ENCODE results near the gene MGAT4D. TPM values are rescaled to one million over a fixed set of nuclear protein-coding genes. Genes with fewer than 3 reads are reported as not detected.
"Not testable (repeated sequence)": the region's sequence is repeated elsewhere in the genome, so short reads cannot be mapped to it uniquely, and the experiment has no call there.

MGAT4D gene
- total and polyA plus RNA-seq, 7 experiments from 2014 or later: not detected

DNA sequence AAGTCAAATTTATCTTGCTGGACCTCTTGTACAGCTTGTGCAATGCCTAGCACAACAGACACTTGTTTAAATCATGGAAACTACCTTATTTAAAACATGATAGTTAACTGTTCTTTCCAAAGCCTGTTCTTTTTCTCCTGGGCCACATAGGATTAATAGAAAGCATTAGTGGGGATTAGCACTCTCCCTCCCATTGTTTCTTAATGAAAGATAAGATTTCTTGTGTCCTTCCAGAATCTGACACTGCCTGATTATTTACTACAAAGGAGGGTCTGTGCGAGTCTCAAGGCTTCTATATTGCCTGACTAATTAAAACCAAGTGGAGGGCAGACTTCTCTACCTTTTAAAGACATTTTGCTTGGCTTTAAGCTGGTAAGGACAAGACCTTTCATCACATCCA is 17.3 kb upstream of the MGAT4D start:
- H3K27ac Mint-ChIP-seq: no peak overlapping the region
- Histone ChIP-seq H3K9me3 (ENCODE audit: control insufficient read depth in 2 of 3, low read length in 3 of 3) (no peaks in the 10 kb centered on the region), H3K4me3 (ENCODE audit: low read length) (no peak overlapping the region), H3K27ac (ENCODE audit: low read depth, low read length) (no peak overlapping the region), H3K27me3 (ENCODE audit: control insufficient read depth in 2 of 2, insufficient read depth in 2 of 2, low read length in 2 of 2) (no peaks in the 10 kb centered on the region), H3K4me1 (ENCODE audit: control insufficient read depth in 2 of 2, insufficient read depth in 2 of 2, low read length in 2 of 2) (no peaks in the 10 kb centered on the region), H3K36me3 (ENCODE audit: control insufficient read depth in 2 of 3, insufficient read depth in 3 of 3, low read length in 3 of 3) (no peaks in the 10 kb centered on the region)
- POLR2A ChIA-PET: no interaction called here
- no peak overlapping the region for H3K4me3 Mint-ChIP-seq
- H3K27me3 Mint-ChIP-seq: peaks cover 6 to 31% (median 22%) of the 10 kb centered on the region in 5 donors
- no peak for ATAC-seq
- H3K9me3 Mint-ChIP-seq: peaks cover 0 to 3% (median 0%) of the 10 kb centered on the region in 11 donors
- CTCF ChIA-PET: no interaction called here
- H3K4me1 Mint-ChIP-seq: no peaks in the 10 kb centered on the region
- H3K36me3 Mint-ChIP-seq: no peaks in the 10 kb centered on the region
- intact Hi-C loops (cut with micrococcal nuclease): no loop called here
- DNase-seq: no peak

- POLR2A ChIA-PET; intact Hi-C loops (cut with micrococcal nuclease); H3K4me1 Mint-ChIP-seq; ATAC-seq; H3K4me3 ChIP-seq (ENCODE audit: low read length); H3K36me3 Mint-ChIP-seq; H3K4me1 ChIP-seq (ENCODE audit: control insufficient read depth in 2 of 2, insufficient read depth in 2 of 2, low read length in 2 of 2); H3K27ac ChIP-seq (ENCODE audit: low read depth, low read length); H3K27ac Mint-ChIP-seq; H3K9me3 Mint-ChIP-seq; H3K36me3 ChIP-seq (ENCODE audit: control insufficient read depth in 2 of 3, insufficient read depth in 3 of 3, low read length in 3 of 3); DNase-seq; H3K27me3 ChIP-seq (ENCODE audit: control insufficient read depth in 2 of 2, insufficient read depth in 2 of 2, low read length in 2 of 2); H3K4me3 Mint-ChIP-seq; H3K9me3 ChIP-seq (ENCODE audit: control insufficient read depth in 2 of 3, low read length in 3 of 3); CTCF ChIA-PET: not testable (repeated sequence)
- H3K27me3 Mint-ChIP-seq: peaks cover 19 to 45% (median 34%) of the 10 kb centered on the region in 5 donors
These were observed 15.7 kb upstream of the MGAT4D start for GRCh38 chr4:140513765-140514164.

DNA sequence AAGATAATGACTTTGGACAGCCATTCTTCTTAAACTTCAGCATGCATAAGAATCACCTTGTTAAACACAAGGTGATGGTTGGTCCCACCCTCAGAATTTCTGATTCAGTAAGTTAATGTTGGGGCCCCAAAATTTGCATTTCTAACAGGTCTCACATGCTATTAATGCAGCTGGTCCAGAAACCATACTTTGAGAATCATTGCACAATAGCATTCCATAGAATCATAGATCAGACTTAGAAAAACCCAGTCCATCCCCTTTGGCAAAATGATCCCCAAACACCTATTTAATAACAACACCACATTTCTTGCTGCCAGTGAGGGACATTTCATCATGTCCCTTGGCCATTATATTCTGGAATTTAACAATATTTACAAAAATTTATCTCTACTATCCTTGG is 6.2 kb upstream of the MGAT4D start:
- CTCF ChIA-PET: interaction anchor here (0.6 kb wide), 1 partner anchor 480 kb away, joined by 5 read pairs; no protein-coding TSS in a partner anchor

DNA sequence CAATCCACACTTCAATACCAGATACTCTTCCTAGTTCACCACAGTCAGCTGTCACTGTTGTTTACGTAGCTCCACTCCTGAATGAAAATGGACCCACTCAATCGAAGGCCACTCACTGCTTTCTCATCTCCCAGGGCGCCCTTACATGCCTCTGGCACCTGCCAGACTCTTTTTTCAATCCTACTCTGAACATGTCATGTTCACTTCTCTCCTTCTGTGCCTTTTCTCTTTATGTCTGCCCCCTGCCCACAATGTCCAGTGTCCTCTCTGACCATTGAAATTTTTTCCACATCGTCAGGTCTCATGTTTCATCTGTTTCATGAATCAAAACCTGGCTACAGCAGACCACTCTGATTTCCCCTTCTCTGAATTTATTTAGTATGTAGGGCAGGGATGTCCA is 1.3 kb upstream of the MGAT4D start:
- CTCF ChIA-PET: interaction anchor here (0.7 kb wide), 1 partner anchor 347 kb away, joined by 3 read pairs; no protein-coding TSS in a partner anchor
- Histone ChIP-seq H3K4me1 (ENCODE audit: control insufficient read depth in 2 of 2, insufficient read depth in 2 of 2, low read length in 2 of 2) (no peaks in the 10 kb centered on the region), H3K27me3 (ENCODE audit: control insufficient read depth in 2 of 2, insufficient read depth in 2 of 2, low read length in 2 of 2) (peaks cover 0 to 7% of the 10 kb centered on the region in 2 donors), H3K27ac (ENCODE audit: low read depth, low read length) (no peak overlapping the region), H3K36me3 (ENCODE audit: control insufficient read depth in 2 of 3, insufficient read depth in 3 of 3, low read length in 3 of 3) (no peaks in the 10 kb centered on the region), H3K4me3 (ENCODE audit: low read length) (no peak overlapping the region), H3K9me3 (ENCODE audit: control insufficient read depth in 2 of 3, low read length in 3 of 3) (no peaks in the 10 kb centered on the region)
- H3K27me3 Mint-ChIP-seq: peaks cover 74 to 86% (median 82%) of the 10 kb centered on the region in 5 donors
- POLR2A ChIA-PET: no interaction called here
- no peak overlapping the region for H3K27ac Mint-ChIP-seq
- H3K4me3 Mint-ChIP-seq: peak overlapping the region in 2 of 10 donors; percentile 1 to 20
- intact Hi-C loops (cut with micrococcal nuclease): no loop called here
- H3K4me1 Mint-ChIP-seq: peaks cover 3 to 14% (median 9%) of the 10 kb centered on the region in 7 donors
- H3K9me3 Mint-ChIP-seq: peaks cover 0 to 9% (median 0%) of the 10 kb centered on the region in 11 donors
- H3K36me3 Mint-ChIP-seq: peaks cover 0 to 2% (median 0%) of the 10 kb centered on the region in 5 donors
- no peak for ATAC-seq
- DNase-seq: no peak

More for the DNA sequence above, 6.2 kb upstream of the MGAT4D start:
- peaks cover 0 to 11% (median 1%) of the 10 kb centered on the region in 11 donors for H3K9me3 Mint-ChIP-seq
- H3K27me3 Mint-ChIP-seq: peaks cover 44 to 79% (median 61%) of the 10 kb centered on the region in 5 donors
- H3K9me3 ChIP-seq (ENCODE audit: control insufficient read depth in 2 of 3, low read length in 3 of 3): no peaks in the 10 kb centered on the region
- H3K27ac ChIP-seq (ENCODE audit: low read depth, low read length): no peak overlapping the region
- peaks cover 0 to 1% (median 0%) of the 10 kb centered on the region in 5 donors for H3K36me3 Mint-ChIP-seq
- no peak overlapping the region for H3K4me3 Mint-ChIP-seq
- intact Hi-C loops (cut with micrococcal nuclease): no loop called here
- H3K4me1 ChIP-seq (ENCODE audit: control insufficient read depth in 2 of 2, insufficient read depth in 2 of 2, low read length in 2 of 2): no peaks in the 10 kb centered on the region
- peaks cover 0 to 3% of the 10 kb centered on the region in 2 donors for H3K27me3 ChIP-seq (ENCODE audit: control insufficient read depth in 2 of 2, insufficient read depth in 2 of 2, low read length in 2 of 2)
- no peaks in the 10 kb centered on the region for H3K36me3 ChIP-seq (ENCODE audit: control insufficient read depth in 2 of 3, insufficient read depth in 3 of 3, low read length in 3 of 3)
- DNase-seq (no peak), ATAC-seq (no peak)
- H3K4me1 Mint-ChIP-seq: peaks cover 0 to 2% (median 0%) of the 10 kb centered on the region in 7 donors
- H3K27ac Mint-ChIP-seq: no peak overlapping the region
- H3K4me3 ChIP-seq (ENCODE audit: low read length): no peak overlapping the region
- POLR2A ChIA-PET: no interaction called here

GRCh38 chr4:140497405-140497746 is 717 bp downstream of the MGAT4D start:
- H3K4me3 ChIP-seq (ENCODE audit: low read length): no peak overlapping the region
- H3K4me1 ChIP-seq (ENCODE audit: control insufficient read depth in 2 of 2, insufficient read depth in 2 of 2, low read length in 2 of 2): no peaks in the 10 kb centered on the region
- peaks cover 64 to 74% (median 68%) of the 10 kb centered on the region in 5 donors for H3K27me3 Mint-ChIP-seq
- H3K27me3 ChIP-seq (ENCODE audit: control insufficient read depth in 2 of 2, insufficient read depth in 2 of 2, low read length in 2 of 2): peaks cover 0 to 7% of the 10 kb centered on the region in 2 donors
- DNase-seq (no peak), ATAC-seq (no peak)
- CTCF ChIA-PET: no interaction called here
- peaks cover 3 to 14% (median 9%) of the 10 kb centered on the region in 7 donors for H3K4me1 Mint-ChIP-seq
- peaks cover 0 to 2% (median 0%) of the 10 kb centered on the region in 5 donors for H3K36me3 Mint-ChIP-seq
- intact Hi-C loops (cut with micrococcal nuclease): no loop called here
- H3K9me3 Mint-ChIP-seq: peaks cover 0 to 7% (median 0%) of the 10 kb centered on the region in 11 donors
- POLR2A ChIA-PET: no interaction called here
- no peaks in the 10 kb centered on the region for H3K9me3 ChIP-seq (ENCODE audit: control insufficient read depth in 2 of 3, low read length in 3 of 3)
- no peak overlapping the region for H3K27ac Mint-ChIP-seq
- H3K27ac ChIP-seq (ENCODE audit: low read depth, low read length): no peak overlapping the region
- no peaks in the 10 kb centered on the region for H3K36me3 ChIP-seq (ENCODE audit: control insufficient read depth in 2 of 3, insufficient read depth in 3 of 3, low read length in 3 of 3)
- peak overlapping the region in 9 of 10 donors; percentile 12 to 79 (median 60) for H3K4me3 Mint-ChIP-seq

GRCh38 chr4:140485939-140486338 is 12.2 kb downstream of the MGAT4D start:
- Histone ChIP-seq H3K4me3 (ENCODE audit: low read length) (no peak overlapping the region), H3K4me1 (ENCODE audit: control insufficient read depth in 2 of 2, insufficient read depth in 2 of 2, low read length in 2 of 2) (no peaks in the 10 kb centered on the region), H3K9me3 (ENCODE audit: control insufficient read depth in 2 of 3, low read length in 3 of 3) (no peaks in the 10 kb centered on the region), H3K27me3 (ENCODE audit: control insufficient read depth in 2 of 2, insufficient read depth in 2 of 2, low read length in 2 of 2) (no peaks in the 10 kb centered on the region), H3K36me3 (ENCODE audit: control insufficient read depth in 2 of 3, insufficient read depth in 3 of 3, low read length in 3 of 3) (no peaks in the 10 kb centered on the region), H3K27ac (ENCODE audit: low read depth, low read length) (no peak overlapping the region)
- Mint-ChIP-seq H3K27me3 (peaks cover 0 to 23% (median 11%) of the 10 kb centered on the region in 5 donors), H3K4me3 (no peak overlapping the region), H3K4me1 (no peaks in the 10 kb centered on the region), H3K36me3 (no peaks in the 10 kb centered on the region), H3K27ac (no peak overlapping the region), H3K9me3 (peaks cover 0 to 22% (median 6%) of the 10 kb centered on the region in 11 donors)
- ATAC-seq (no peak), DNase-seq (no peak)
- intact Hi-C loops (cut with micrococcal nuclease): no loop called here
- ChIA-PET POLR2A (no interaction called here), CTCF (no interaction called here)

- Mint-ChIP-seq H3K27me3 (peaks cover 6 to 28% (median 17%) of the 10 kb centered on the region in 5 donors), H3K4me3 (no peak overlapping the region), H3K9me3 (peaks cover 0 to 22% (median 6%) of the 10 kb centered on the region in 11 donors), H3K36me3 (no peaks in the 10 kb centered on the region), H3K27ac (no peak overlapping the region), H3K4me1 (no peaks in the 10 kb centered on the region)
- DNase-seq (no peak), ATAC-seq (no peak)
- intact Hi-C loops (cut with micrococcal nuclease): no loop called here
- H3K36me3 ChIP-seq (ENCODE audit: control insufficient read depth in 2 of 3, insufficient read depth in 3 of 3, low read length in 3 of 3): no peaks in the 10 kb centered on the region
- no peaks in the 10 kb centered on the region for H3K4me1 ChIP-seq (ENCODE audit: control insufficient read depth in 2 of 2, insufficient read depth in 2 of 2, low read length in 2 of 2)
- H3K27ac ChIP-seq (ENCODE audit: low read depth, low read length): no peak overlapping the region
- CTCF ChIA-PET: no interaction called here
- H3K9me3 ChIP-seq (ENCODE audit: control insufficient read depth in 2 of 3, low read length in 3 of 3): no peaks in the 10 kb centered on the region
- H3K27me3 ChIP-seq (ENCODE audit: control insufficient read depth in 2 of 2, insufficient read depth in 2 of 2, low read length in 2 of 2): no peaks in the 10 kb centered on the region
- POLR2A ChIA-PET: no interaction called here
- no peak overlapping the region for H3K4me3 ChIP-seq (ENCODE audit: low read length)
These were observed 14.6 kb downstream of the MGAT4D start for GRCh38 chr4:140483445-140483844.
